GM12891 (cell line): Measurements from ENCODE around the gene ZYX.
"Not testable (repeated sequence)": the region's sequence is repeated elsewhere in the genome, so short reads cannot be mapped to it uniquely, and the experiment has no call there.

ENCODE experiments used
- DNase-seq: peaks from one replicate; pipeline ENCODE4 v3.0.0; 2011; ENCODE audit warnings: low spot score; ENCODE audit not compliant: insufficient read length
- FAIRE-seq: peaks from 2 replicates; lab custom pipeline; 2011; peaks lifted over from hg19 to GRCh38; lab: Jason Lieb, UNC
- PAX5 ChIP-seq: IDR thresholded peaks from 2 replicates; pipeline ENCODE4 v1.6.1; 2011; ENCODE audit warnings: low read length, moderate library complexity, mild to moderate bottlenecking; ENCODE audit not compliant: insufficient read depth, severe bottlenecking
- POLR2A ChIP-seq: IDR thresholded peaks from 2 replicates; pipeline ENCODE4 v1.6.1; 2011; ENCODE audit warnings: low read depth, low read length, control low read depth
- POLR2AphosphoS5 ChIP-seq: IDR thresholded peaks from 2 replicates; pipeline ENCODE4 v1.6.1; 2011; ENCODE audit warnings: low read depth, low read length, control low read depth
- POU2F2 ChIP-seq: IDR thresholded peaks from 2 replicates; pipeline ENCODE4 v1.6.1; 2011; ENCODE audit warnings: low read depth, mild to moderate bottlenecking, control low read depth, low read length, moderate library complexity
- SPI1 ChIP-seq: IDR thresholded peaks from 2 replicates; pipeline ENCODE4 v1.6.1; 2011; ENCODE audit warnings: low read depth, low read length, control low read depth
- TAF1 ChIP-seq: IDR thresholded peaks from 2 replicates; pipeline ENCODE4 v1.6.1; 2011; ENCODE audit warnings: low read depth, low read length, control low read depth

Gene ZYX

GRCh38 chr7:143396625-143397556 lies 15.7 kb downstream of the ZYX start:
- no peak for DNase-seq
- no peak for TF ChIP-seq SPI1
- no peak for TF ChIP-seq POLR2AphosphoS5
- TF ChIP-seq POU2F2: no peak
- no peak for FAIRE-seq

- TF ChIP-seq SPI1: no peak
- TF ChIP-seq PAX5: no peak
- TF ChIP-seq TAF1: no peak
- TF ChIP-seq POLR2AphosphoS5: no peak
- TF ChIP-seq POLR2A: no peak
- TF ChIP-seq POU2F2: no peak
- DNase-seq (no peak), FAIRE-seq (no peak)
These were observed 16.8 kb downstream of the ZYX start for GRCh38 chr7:143397710-143398530.

DNA sequence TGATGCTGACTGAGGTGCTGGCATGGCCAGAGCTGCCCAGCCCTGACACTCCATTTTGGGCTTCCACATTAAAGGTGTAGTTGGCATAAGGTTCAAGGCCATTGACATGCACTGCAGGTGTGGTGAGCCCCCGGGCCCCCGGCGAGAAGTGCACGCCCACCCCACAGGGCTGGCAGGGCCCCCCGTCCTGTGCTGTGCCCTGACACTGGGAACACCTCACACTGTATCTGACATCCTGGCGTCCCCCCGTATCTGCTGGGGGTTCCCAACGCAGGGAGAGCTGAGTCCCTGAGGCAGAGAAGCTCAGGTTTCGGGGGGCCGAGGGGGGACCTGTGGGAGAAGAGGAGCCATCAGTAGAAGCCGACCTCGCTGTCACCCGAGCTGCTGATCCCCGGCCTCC lies 17.5 kb downstream of the ZYX start:
- DNase-seq: no peak
- no peak for FAIRE-seq
- TF ChIP-seq SPI1 (no peak), POLR2A (no peak), POLR2AphosphoS5 (no peak), PAX5 (no peak), TAF1 (no peak)

DNA sequence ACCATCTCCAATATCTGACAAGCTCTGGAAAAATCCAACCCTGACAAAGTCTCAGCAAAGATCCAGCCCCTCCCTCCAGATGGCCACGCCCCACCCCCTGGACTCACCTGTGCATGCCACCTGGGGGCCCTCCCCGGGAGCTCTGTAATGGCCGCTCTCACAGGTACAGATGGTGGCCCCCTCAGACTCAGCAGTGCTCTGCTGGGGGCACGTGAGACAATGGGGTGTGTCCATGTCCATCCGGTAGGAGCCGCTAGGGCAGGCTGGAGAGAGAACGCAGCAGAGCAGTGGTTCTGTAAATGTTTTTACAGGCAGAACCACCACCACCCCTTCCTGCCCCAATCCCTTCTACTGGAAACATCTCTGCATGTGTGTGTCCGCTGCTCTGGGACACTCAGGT lies 18.0 kb downstream of the ZYX start:
- DNase-seq (no peak), FAIRE-seq (no peak)
- TF ChIP-seq PAX5 (no peak), POU2F2 (no peak), POLR2A (no peak), TAF1 (no peak), SPI1 (no peak), POLR2AphosphoS5 (no peak)

DNA sequence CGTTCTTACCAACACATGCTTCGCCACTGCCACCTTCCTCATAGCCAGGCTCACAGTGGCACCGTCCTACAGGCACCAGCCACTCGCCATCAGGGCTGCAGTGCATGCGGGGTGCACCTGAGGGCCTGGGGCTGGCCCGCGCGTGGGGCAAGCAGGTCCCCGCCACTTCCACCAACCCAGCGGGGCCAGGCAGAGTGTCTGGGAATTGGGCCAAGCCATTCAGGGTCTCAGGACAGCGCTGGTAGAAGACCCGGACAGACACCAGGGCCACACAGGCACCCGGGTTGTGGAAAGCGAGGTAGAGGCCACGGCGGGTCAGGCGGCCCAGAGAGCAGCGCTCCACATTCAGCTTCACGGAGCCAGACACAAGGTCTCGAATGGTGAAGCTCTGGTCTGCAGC lies 18.5 kb downstream of the ZYX start:
- TF ChIP-seq TAF1 (no peak), SPI1 (no peak), POU2F2 (no peak), PAX5 (no peak), POLR2AphosphoS5 (no peak), POLR2A (no peak)
- no peak for FAIRE-seq
- DNase-seq: no peak

DNA sequence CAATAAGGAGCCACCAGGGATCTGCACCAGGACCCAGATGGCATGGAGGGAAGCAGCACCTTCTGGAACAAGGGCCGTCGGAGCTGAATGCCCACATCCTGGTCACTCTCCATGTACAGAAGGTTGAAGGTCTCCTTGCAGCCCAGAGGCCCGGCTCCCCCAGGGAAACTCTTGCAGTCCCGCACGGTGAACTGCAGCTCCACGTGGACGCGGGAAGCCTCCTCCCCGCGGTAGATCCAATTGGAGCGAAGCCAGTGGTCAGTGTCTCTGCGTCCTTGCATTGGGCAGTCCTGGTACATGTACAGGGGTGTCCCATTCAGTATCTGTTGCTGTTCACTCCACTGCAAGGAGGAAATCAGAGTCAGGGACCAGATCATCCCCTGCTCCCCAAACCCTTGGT lies 20.1 kb downstream of the ZYX start:
- FAIRE-seq (no peak), DNase-seq (no peak)
- TF ChIP-seq POU2F2 (no peak), SPI1 (no peak), PAX5 (no peak), POLR2A (no peak), POLR2AphosphoS5 (no peak), TAF1 (no peak)

GRCh38 chr7:143402233-143402632 lies 21.1 kb downstream of the ZYX start:
- DNase-seq, FAIRE-seq: not testable (repeated sequence)

GRCh38 chr7:143405173-143406001 lies 24.2 kb downstream of the ZYX start:
- TF ChIP-seq POU2F2: no peak
- FAIRE-seq: no peak
- no peak for DNase-seq

- no peak for FAIRE-seq
- DNase-seq: no peak
- TF ChIP-seq POLR2A: no peak
- TF ChIP-seq SPI1: no peak
- no peak for TF ChIP-seq PAX5
- TF ChIP-seq POU2F2: no peak
- TF ChIP-seq POLR2AphosphoS5: no peak
- TF ChIP-seq TAF1: no peak
These were observed 24.8 kb downstream of the ZYX start for GRCh38 chr7:143406002-143406357.
